ENCODE data around the gene RGS11. TPM values are rescaled to one million over a fixed set of nuclear protein-coding genes. Genes with fewer than 3 reads are reported as not detected.

RGS11 gene
- total RNA-seq, 4 donors from 2014 or later, result 20.8 to 59.0 (median 29.7) TPM

GRCh38 chr16:287298-287811 is 11.6 kb upstream of the RGS11 start:
- Histone ChIP-seq H3K36me3 (peaks cover 2 to 79% (median 16%) of the 10 kb centered on the region in 3 donors), H3K9me3 (no peaks in the 10 kb centered on the region), H3K4me1 (no peaks in the 10 kb centered on the region), H3K4me3 (no peak overlapping the region), H3K27ac (no peak overlapping the region), H3K27me3 (peaks cover 0 to 7% of the 10 kb centered on the region in 2 donors)
- 81 to 87% methylated on average over 16 of the region's 16 CpGs for WGBS, 2 donors
- no peak for DNase-seq (ENCODE audit: low spot score in 2 of 2)
- no peak for TF ChIP-seq POLR2A (IDR thresholded peaks at IDR 0.05)
- no peak for TF ChIP-seq EP300 (IDR thresholded peaks at IDR 0.05)
- no peak for TF ChIP-seq CTCF (IDR thresholded peaks at IDR 0.05)

DNA sequence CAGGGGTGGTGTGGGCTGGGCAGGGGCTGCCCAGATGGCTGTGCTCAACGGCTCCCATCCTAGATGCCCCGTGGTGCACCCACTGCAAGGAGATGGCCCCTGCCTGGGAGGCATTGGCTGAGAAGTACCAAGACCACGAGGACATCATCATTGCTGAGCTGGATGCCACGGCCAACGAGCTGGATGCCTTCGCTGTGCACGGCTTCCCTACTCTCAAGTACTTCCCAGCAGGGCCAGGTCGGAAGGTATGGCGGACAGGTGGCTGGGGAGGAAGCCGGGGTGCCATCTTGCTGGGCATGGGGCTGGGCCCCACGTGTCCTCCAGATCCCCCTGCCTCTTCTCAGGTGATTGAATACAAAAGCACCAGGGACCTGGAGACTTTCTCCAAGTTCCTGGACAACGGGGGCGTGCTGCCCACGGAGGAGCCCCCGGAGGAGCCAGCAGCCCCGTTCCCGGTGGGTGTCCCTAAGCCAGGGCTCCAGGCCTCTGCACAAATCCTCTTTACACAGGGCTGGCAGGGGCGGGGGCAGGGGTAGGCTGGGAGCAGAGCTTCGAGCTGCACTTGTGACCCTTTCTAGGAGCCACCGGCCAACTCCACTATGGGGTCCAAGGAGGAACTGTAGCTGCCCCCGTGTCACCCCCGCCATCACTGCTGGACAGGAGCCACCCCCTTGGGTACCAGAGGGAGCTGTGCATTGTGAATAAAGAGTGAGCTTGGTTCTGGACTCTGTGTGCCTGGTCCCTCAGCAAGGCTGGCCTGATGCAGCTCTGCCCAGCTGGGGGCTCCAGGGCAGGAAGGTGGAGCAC is 10.9 kb upstream of the RGS11 start:
- DNase-seq (ENCODE audit: low spot score in 2 of 2), result no peak
- Histone ChIP-seq H3K36me3 (peaks cover 1 to 72% (median 16%) of the 10 kb centered on the region in 3 donors), H3K27ac (no peak overlapping the region), H3K27me3 (peaks cover 0 to 14% of the 10 kb centered on the region in 2 donors), H3K4me1 (peaks cover 0 to 1% (median 0%) of the 10 kb centered on the region in 4 donors), H3K4me3 (no peak overlapping the region), H3K9me3 (no peaks in the 10 kb centered on the region)
- TF ChIP-seq CTCF (IDR thresholded peaks at IDR 0.05) (no peak), POLR2A (IDR thresholded peaks at IDR 0.05) (no peak), EP300 (IDR thresholded peaks at IDR 0.05) (no peak)
- 86 to 88% methylated on average over 19 to 22 of the region's 22 CpGs for WGBS, 2 donors

- no peak for DNase-seq (ENCODE audit: low spot score in 2 of 2)
- peaks cover 0 to 13% (median 7%) of the 10 kb centered on the region in 4 donors for H3K4me1 ChIP-seq
- peaks cover 0 to 24% of the 10 kb centered on the region in 2 donors for H3K27me3 ChIP-seq
- peaks cover 0 to 59% (median 9%) of the 10 kb centered on the region in 3 donors for H3K36me3 ChIP-seq
- no peaks in the 10 kb centered on the region for H3K9me3 ChIP-seq
- H3K4me3 ChIP-seq, result no peak overlapping the region
- no peak overlapping the region for H3K27ac ChIP-seq
- 96 to 97% methylated on average over 31 to 46 of the region's 48 CpGs for WGBS, 2 donors
- TF ChIP-seq POLR2A (IDR thresholded peaks at IDR 0.05) (no peak), CTCF (IDR thresholded peaks at IDR 0.05) (no peak), EP300 (IDR thresholded peaks at IDR 0.05) (no peak)
Observed at GRCh38 chr16:285146-286055, 9.7 kb upstream of the RGS11 start.

DNA sequence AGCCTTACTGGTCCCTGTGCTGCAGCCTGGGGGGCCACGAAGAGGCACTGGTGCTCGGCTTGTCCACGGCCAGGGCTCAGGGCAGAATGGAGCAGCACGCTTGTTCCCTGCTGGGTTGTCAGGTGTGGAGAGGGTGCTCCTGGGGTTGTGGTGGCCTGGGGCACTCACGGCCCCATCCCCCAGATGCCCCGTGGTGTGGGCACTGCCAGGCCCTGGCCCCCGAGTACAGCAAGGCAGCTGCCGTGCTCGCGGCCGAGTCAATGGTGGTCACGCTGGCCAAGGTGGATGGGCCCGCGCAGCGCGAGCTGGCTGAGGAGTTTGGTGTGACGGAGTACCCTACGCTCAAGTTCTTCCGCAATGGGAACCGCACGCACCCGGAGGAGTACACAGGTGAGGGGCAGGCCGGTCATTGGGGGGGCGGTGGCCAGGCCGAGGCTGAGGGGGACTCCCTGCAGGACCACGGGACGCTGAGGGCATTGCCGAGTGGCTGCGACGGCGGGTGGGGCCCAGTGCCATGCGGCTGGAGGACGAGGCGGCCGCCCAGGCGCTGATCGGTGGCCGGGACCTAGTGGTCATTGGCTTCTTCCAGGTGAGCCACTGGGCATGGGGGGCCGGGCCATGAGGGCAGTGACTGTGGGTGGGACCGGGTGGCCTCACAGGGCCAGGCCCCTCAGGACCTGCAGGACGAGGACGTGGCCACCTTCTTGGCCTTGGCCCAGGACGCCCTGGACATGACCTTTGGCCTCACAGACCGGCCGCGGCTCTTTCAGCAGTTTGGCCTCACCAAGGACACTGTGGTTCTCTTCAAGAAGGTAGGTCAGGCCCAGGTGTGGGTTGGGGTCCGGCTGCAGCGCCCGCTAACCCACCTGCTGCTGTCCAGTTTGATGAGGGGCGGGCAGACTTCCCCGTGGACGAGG is 8.7 kb upstream of the RGS11 start:
- H3K27ac ChIP-seq, result no peak overlapping the region
- no peak for DNase-seq (ENCODE audit: low spot score in 2 of 2)
- H3K27me3 ChIP-seq, result peaks cover 0 to 29% of the 10 kb centered on the region in 2 donors
- no peak overlapping the region for H3K4me3 ChIP-seq
- TF ChIP-seq POLR2A (IDR thresholded peaks at IDR 0.05), result no peak
- no peak for TF ChIP-seq CTCF (IDR thresholded peaks at IDR 0.05)
- TF ChIP-seq EP300 (IDR thresholded peaks at IDR 0.05), result no peak
- H3K9me3 ChIP-seq, result no peaks in the 10 kb centered on the region
- 91 to 94% methylated on average over 38 to 40 of the region's 52 CpGs for WGBS, 2 donors
- peaks cover 0 to 17% (median 7%) of the 10 kb centered on the region in 4 donors for H3K4me1 ChIP-seq
- H3K36me3 ChIP-seq, result peaks cover 0 to 50% (median 9%) of the 10 kb centered on the region in 3 donors
